HCT116 (cell line): ENCODE data around the gene GMPR2. TPM values are rescaled to one million over a fixed set of nuclear protein-coding genes. Genes with fewer than 3 reads are reported as not detected.

Experiments
- ATAC-seq: fragments of 200-7000 bp; cut with Tn5 transposase; 2 replicates; pipeline ENCODE4 v1.9.1; 2020; ENCODE audit warnings: mild to moderate bottlenecking, moderate library complexity
- BruUV-seq: library from RNA; stranded (reverse); fragments of 400-500 nt; replicated peaks from 2 replicates; lab custom pipeline; 2021; lab: Mats Ljungman, UMichigan
- CTCF ChIA-PET: fragments of 300-600 bp; sonication (Branson Sonifier 250); formaldehyde crosslinking; loops from one replicate; lab custom pipeline; 2021; ENCODE audit warnings: antibody characterized with exemption; lab: Charles Lee
- POLR2A ChIA-PET: fragments of 300-600, 350-600 bp; sonication (Branson Sonifier 250); formaldehyde crosslinking; loops from one replicate; lab custom pipeline; 2021; ENCODE audit warnings: antibody characterized with exemption; lab: Charles Lee
- RAD21 ChIA-PET, 2 experiments: fragments of 300-600 bp; sonication (Branson Sonifier 250); formaldehyde crosslinking; loops; one replicate each; lab custom pipeline; 2023; ENCODE audit warnings: low total read pairs in 2 of 2; ENCODE audit not compliant: uncharacterized antibody in 2 of 2, unreplicated experiment in 2 of 2, low non-redundant PET in 1 of 2; lab: Charles Lee
- DNase-seq: peaks from one replicate; pipeline ENCODE4 v3.0.0-alpha.2; 2010; ENCODE audit warnings: low read depth, low spot score
- H2AFZ ChIP-seq: fragments of 200-600 bp; shearing (Covaris generic), sonication (generic); 2 replicates; pipeline ENCODE4 v1.6.1; 2017; ENCODE audit warnings: low read depth, mixed run types, mixed read lengths, antibody characterized with exemption, low read length; ENCODE audit not compliant: poor library complexity, severe bottlenecking
- H3K27ac ChIP-seq: 2 replicates; pipeline ENCODE4 v1.5.1; 2012; ENCODE audit warnings: low read depth, low read length
- H3K27me3 ChIP-seq: fragments of 200-600 bp; sonication (generic); 2 replicates; pipeline ENCODE4 v1.6.1; 2016; ENCODE audit warnings: mixed run types, low read length, mixed read lengths; ENCODE audit not compliant: insufficient read depth
- H3K36me3 ChIP-seq, 2 experiments: fragments of 200-500 bp in 1 of 2; fragments of 200-600 bp in 1 of 2; sonication (Bioruptor generic) in 1 of 2; sonication (generic) in 1 of 2; 2 replicates each; pipeline versions ENCODE4 v1.5.1 to v1.6.1; 2014 to 2016; ENCODE audit warnings: low read length in 2 of 2, inconsistent platforms in 1 of 2, mixed read lengths in 1 of 2, mixed run types in 1 of 2; ENCODE audit not compliant: insufficient read depth in 2 of 2, control insufficient read depth in 1 of 2
- H3K4me1 ChIP-seq, 2 experiments: fragments of 200-600 bp in 1 of 2; sonication (generic) in 1 of 2; 2 replicates each; pipeline versions ENCODE4 v1.5.1 to v1.6.1; 2012 to 2017; ENCODE audit warnings: low read length in 2 of 2, inconsistent platforms in 1 of 2, mild to moderate bottlenecking in 1 of 2, mixed read lengths in 1 of 2, mixed run types in 1 of 2, moderate library complexity in 1 of 2; ENCODE audit not compliant: insufficient read depth in 2 of 2, control insufficient read depth in 1 of 2
- H3K4me2 ChIP-seq: fragments of 200-600 bp; sonication (generic); 2 replicates; pipeline ENCODE4 v1.6.1; 2017; ENCODE audit warnings: mixed run types, low read length, mixed read lengths
- H3K4me3 ChIP-seq, 2 experiments: fragments of 200-600 bp in 1 of 2; sonication (generic) in 1 of 2; replicated peaks in 1 of 2; 2 replicates each; pipeline ENCODE4 v1.5.1; 2011 to 2016; ENCODE audit warnings: low read length in 2 of 2, control low read depth in 1 of 2, low read depth in 1 of 2, mild to moderate bottlenecking in 1 of 2, mixed read lengths in 1 of 2, mixed run types in 1 of 2
- H3K79me2 ChIP-seq: fragments of 200-600 bp; sonication (generic); 2 replicates; pipeline ENCODE4 v1.6.1; 2017; ENCODE audit warnings: mild to moderate bottlenecking, mixed run types, low read length, moderate library complexity, mixed read lengths; ENCODE audit not compliant: insufficient read depth
- H3K9ac ChIP-seq: fragments of 200-600 bp; sonication (generic); 2 replicates; pipeline ENCODE4 v1.6.1; 2016; ENCODE audit warnings: low read length, mixed read lengths
- H3K9me2 ChIP-seq: fragments of 200-600 bp; sonication (generic), shearing (Covaris generic); 2 replicates; pipeline ENCODE4 v1.6.1; 2017; ENCODE audit warnings: mixed run types, mild to moderate bottlenecking, moderate library complexity; ENCODE audit not compliant: insufficient read depth
- H3K9me3 ChIP-seq, 2 experiments: fragments of 200-500 bp in 1 of 2; fragments of 200-600 bp in 1 of 2; sonication (Bioruptor generic) in 1 of 2; sonication (generic) in 1 of 2; 2 replicates each; pipeline ENCODE4 v1.6.1; 2014 to 2017; ENCODE audit warnings: low read length in 2 of 2, mixed read lengths in 2 of 2, inconsistent platforms in 1 of 2, low read depth in 1 of 2, mild to moderate bottlenecking in 1 of 2, mixed run types in 1 of 2, moderate library complexity in 1 of 2; ENCODE audit not compliant: control insufficient read depth in 1 of 2, insufficient read depth in 1 of 2
- H4K20me1 ChIP-seq: fragments of 200-600 bp; sonication (generic), shearing (Covaris generic); 2 replicates; pipeline ENCODE4 v1.6.1; 2017; ENCODE audit warnings: mixed run types, mild to moderate bottlenecking, moderate library complexity; ENCODE audit not compliant: insufficient read depth
- CTCF ChIP-seq, 3 experiments: fragments of 200-600 bp in 1 of 3; sonication (generic) in 1 of 3; IDR thresholded peaks in 2 of 3; conservative IDR thresholded peaks in 1 of 3; 2 replicates each; pipeline ENCODE4 v1.5.1; 2012 to 2017; ENCODE audit warnings: low read depth in 2 of 3, low read length in 2 of 3, antibody characterized with exemption in 1 of 3, borderline replicate concordance in 1 of 3, control low read depth in 1 of 3, mild to moderate bottlenecking in 1 of 3, mixed read lengths in 1 of 3, mixed run types in 1 of 3, moderate library complexity in 1 of 3; ENCODE audit not compliant: insufficient read depth in 1 of 3
- EZH2phosphoT487 ChIP-seq: fragments of 200-600 bp; IDR thresholded peaks from 2 replicates; pipeline ENCODE4 v1.6.1; 2018; ENCODE audit warnings: antibody characterized with exemption, borderline replicate concordance
- MAX ChIP-seq: IDR thresholded peaks from 2 replicates; pipeline ENCODE4 v1.6.1; 2012
- POLR2AphosphoS5 ChIP-seq: IDR thresholded peaks from 2 replicates; pipeline ENCODE4 v1.6.1; 2011; ENCODE audit warnings: mild to moderate bottlenecking, low read depth, low read length, moderate library complexity
- REST ChIP-seq: IDR thresholded peaks from 2 replicates; pipeline ENCODE4 v1.6.1; 2012; ENCODE audit warnings: low read depth
- SIN3A ChIP-seq: IDR thresholded peaks from 2 replicates; pipeline ENCODE4 v1.6.1; 2012; ENCODE audit warnings: low read depth
- TCF7L2 ChIP-seq: IDR thresholded peaks from 2 replicates; pipeline ENCODE4 v1.7.0; 2011; ENCODE audit warnings: borderline replicate concordance, inconsistent platforms; ENCODE audit not compliant: insufficient read depth, insufficient read length; ENCODE audit errors: extremely low read depth
- ZNF274 ChIP-seq: fragments of 200-500 bp; sonication (Bioruptor generic); IDR thresholded peaks from 2 replicates; pipeline ENCODE4 v1.6.1; 2014; ENCODE audit warnings: mild to moderate bottlenecking, low read depth, low read length, inconsistent platforms
- intact Hi-C: fragments of 100-400 bp; cut with micrococcal nuclease; formaldehyde crosslinking; loops from 2 replicates; pipeline ENCODE4 v1.10.0; 2022
- total RNA-seq: library from RNA; stranded (reverse); gene quantifications from one replicate; pipeline ENCODE4 v1.2.1, GENCODE V29; 2021; ENCODE audit not compliant: unreplicated experiment

GMPR2 gene
- total RNA-seq, 1 experiment from 2014 or later: 66.9 TPM

GRCh38 chr14:24189460-24189859, 43.3 kb upstream of the GMPR2 start:
- Histone ChIP-seq H3K27me3 (no peaks in the 10 kb centered on the region), H3K4me3 (peak overlapping the region; percentile 89 to 94), H3K4me2 (peak overlapping the region; percentile 91), H3K36me3 (peaks cover 29 to 36% of the 10 kb centered on the region in 2 experiments; a peak in 3 of 4 replicates), H3K79me2 (peaks cover 51% of the 10 kb centered on the region), H3K9me3 (no peaks in the 10 kb centered on the region), H2AFZ (no peak overlapping the region), H4K20me1 (no peaks in the 10 kb centered on the region), H3K27ac (peak overlapping the region; percentile 98; the same call in 1 of the 2 replicates), H3K9ac (peak overlapping the region; percentile 77), H3K9me2 (no peaks in the 10 kb centered on the region), H3K4me1 (peaks cover 20 to 22% of the 10 kb centered on the region in 2 experiments)
- CTCF ChIA-PET: interaction anchor here (0.8 kb wide), 1 partner anchor 28 kb away, joined by 4 read pairs; the partner anchor contains the start of gene IRF9
- RAD21 ChIA-PET: no interaction called here
- POLR2A ChIA-PET: interaction anchor here (1.3 to 1.6 kb wide), 3 partner anchors 24 to 53 kb away, joined by 3 to 5 read pairs (median 3); partner anchors contain the start of genes CHMP4A, PSME1 and TINF2
- TF ChIP-seq POLR2AphosphoS5: no peak
- TF ChIP-seq MAX: no peak
- no peak for TF ChIP-seq ZNF274
- ATAC-seq (no peak), DNase-seq (no peak)
- BruUV-seq: no TSS peak
- intact Hi-C loops: no loop called here

- CTCF ChIA-PET: no interaction called here
- TF ChIP-seq TCF7L2 (no peak), EZH2phosphoT487 (no peak), SIN3A (no peak), REST (no peak), CTCF (IDR thresholded peaks at IDR 0.05 in 2 of 3, conservative IDR thresholded peaks at IDR 0.05 in 1 of 3; ENCODE audit: borderline replicate concordance in 1 of 3, insufficient read depth in 1 of 3, low read depth in 2 of 3, low read length in 2 of 3) (no peak)
These were observed 42.3 kb upstream of the GMPR2 start for GRCh38 chr14:24190416-24190815.

More at GRCh38 chr14:24190416-24190815, 42.3 kb upstream of the GMPR2 start:
- no TSS peak for BruUV-seq
- H3K4me2 ChIP-seq: no peak overlapping the region
- H3K27me3 ChIP-seq: no peaks in the 10 kb centered on the region
- H3K27ac ChIP-seq: no peak overlapping the region
- H3K9ac ChIP-seq: no peak overlapping the region
- no peaks in the 10 kb centered on the region for H3K9me2 ChIP-seq
- POLR2A ChIA-PET: no interaction called here
- peaks cover 24 to 31% of the 10 kb centered on the region in 2 experiments for H3K4me1 ChIP-seq
- no peak overlapping the region for H2AFZ ChIP-seq
- H3K36me3 ChIP-seq: peaks cover 27 to 29% of the 10 kb centered on the region in 2 experiments; a peak in 3 of 4 replicates
- RAD21 ChIA-PET: no interaction called here
- no peaks in the 10 kb centered on the region for H4K20me1 ChIP-seq
- ATAC-seq (no peak), DNase-seq (no peak)
- H3K4me3 ChIP-seq: no peak overlapping the region
- H3K9me3 ChIP-seq: no peaks in the 10 kb centered on the region
- intact Hi-C loops: no loop called here
- H3K79me2 ChIP-seq: peaks cover 51% of the 10 kb centered on the region
